ENCODE measurements around the gene PRR5.
A peak's percentile ranks its signal among the peaks of the same experiment; 100 is the strongest.

The PRR5 gene

DNA sequence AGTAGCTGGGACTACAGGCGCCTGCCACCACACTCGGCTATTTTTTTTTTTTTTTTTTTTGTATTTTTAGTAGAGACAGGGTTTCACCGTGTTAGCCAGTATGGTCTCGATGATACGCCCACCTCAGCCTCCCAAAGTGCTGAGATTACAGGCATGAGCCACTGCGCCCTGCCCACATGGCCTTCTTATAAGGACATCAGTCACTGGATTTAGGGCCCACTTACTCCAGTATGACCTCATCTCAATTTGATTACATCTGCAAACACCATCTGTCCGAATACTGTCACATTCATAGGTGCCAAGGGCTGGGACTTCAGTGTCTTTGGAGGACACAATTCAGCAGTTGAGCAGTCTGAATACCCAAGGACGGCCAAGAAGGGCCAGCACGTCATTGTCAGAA lies 8.2 kb upstream of the PRR5 start:
- DNase-seq: no peak

DNA sequence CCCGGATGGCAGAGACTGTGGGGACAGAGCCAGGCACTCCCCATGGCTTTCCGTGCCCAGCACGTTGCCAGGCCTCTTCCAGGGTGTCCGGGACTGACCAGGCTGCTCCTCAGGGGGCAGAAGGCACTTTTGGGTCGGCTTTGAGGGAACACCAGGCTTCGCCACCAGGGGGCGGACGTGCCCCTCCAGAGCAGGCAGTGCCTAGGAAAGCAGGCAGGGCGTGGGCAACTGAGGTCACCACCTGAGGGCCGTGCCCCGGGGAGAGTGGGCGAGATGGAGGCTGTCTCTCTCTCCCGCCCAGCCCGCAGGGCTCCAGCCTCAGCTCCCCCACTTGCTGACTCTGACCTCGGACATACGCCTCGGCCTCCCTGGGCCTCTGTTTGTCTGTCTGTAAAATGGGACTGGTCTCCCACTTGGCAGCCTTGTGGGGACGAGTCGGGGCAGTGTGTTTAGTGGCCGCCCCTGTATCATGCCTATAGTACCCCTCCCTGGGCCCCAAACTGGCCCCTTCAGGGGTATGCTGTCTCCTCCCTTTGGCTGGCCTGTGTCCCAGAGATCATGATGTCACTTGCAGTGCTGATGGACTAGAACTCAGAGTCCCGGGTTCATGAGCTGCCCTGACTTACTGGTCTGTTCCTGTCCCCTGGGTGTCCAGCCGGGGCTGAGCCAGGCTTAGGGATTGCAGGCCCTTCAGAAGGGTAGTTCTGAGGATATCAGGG lies 4.4 kb upstream of the PRR5 start:
- peak; percentile 89 for DNase-seq

DNA sequence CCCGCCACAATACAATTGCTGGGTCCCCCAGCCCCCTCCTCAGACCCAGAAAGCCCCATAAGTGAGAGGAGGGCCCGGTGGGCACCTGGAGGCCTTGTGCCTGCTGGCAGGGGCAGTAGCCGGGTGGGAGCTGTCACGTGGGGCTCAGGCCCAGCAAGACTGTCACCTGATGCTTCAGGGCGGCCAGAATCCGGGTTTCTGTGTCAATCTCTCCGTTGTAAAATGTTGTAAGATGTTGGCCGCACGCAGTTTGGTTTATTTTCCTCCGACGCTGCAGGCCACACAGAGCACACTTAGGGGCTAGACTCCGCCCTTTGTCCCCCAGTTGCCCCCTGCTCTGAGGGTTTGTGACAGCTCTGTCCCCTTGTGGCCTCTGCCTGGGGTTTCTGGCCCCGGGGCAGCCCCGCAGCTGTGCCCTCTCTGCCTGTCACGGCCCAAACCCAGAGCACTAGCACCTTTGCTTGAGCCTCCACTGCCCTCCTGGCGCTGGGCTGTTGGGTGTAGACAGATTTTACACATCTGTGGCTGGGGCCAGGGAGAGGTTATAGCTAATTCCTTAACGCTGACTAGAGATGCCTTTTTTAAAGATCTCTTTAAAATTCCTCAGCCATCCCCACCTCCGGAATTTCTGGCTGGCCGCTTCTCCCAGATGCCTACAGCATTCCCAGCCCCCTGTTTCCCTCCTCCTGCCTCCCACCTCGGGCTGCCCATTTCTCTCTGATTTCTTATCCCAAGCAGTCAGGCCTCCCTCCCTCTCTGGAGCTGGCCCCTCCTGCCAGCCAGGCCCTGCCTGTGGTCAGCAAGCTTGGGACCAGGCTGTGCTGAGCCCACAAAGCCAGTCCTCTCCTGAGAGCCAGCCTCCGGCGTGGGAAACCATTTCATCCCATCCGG lies 3.2 kb upstream of the PRR5 start:
- DNase-seq: no peak

- DNase-seq: no peak
Observed at GRCh38 chr22:44700456-44700855, 1.5 kb upstream of the PRR5 start.

DNA sequence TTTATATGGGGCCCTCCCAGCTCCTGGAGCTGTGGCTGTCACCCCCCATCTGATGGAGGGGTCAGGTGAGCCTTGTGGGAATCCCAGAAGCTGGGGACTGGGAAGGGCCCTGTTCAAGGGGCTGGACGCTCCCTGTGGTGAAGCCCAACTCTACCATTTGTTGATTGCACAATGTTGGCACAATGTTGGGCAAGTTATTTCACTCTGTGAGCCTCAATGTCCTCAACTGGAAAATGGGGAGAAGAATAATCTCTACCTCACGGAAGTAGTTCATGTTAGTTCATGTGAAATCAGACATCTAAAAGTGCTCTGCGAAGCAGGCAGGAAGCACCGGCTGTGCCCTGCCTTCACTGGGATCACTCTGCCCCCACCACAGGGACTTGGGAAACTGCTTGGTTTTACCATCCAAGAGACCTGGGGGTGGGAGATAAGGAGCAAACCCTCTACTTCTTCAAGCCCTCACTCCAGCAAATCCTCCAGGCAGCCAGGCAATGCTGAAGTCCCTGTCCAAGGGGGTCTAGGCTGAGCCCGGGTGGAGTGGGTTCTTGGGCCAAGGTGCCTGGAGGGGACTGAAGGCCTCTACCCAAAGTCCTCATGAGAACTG lies 715 bp upstream of the PRR5 start:
- DNase-seq: peak; percentile 67

DNA sequence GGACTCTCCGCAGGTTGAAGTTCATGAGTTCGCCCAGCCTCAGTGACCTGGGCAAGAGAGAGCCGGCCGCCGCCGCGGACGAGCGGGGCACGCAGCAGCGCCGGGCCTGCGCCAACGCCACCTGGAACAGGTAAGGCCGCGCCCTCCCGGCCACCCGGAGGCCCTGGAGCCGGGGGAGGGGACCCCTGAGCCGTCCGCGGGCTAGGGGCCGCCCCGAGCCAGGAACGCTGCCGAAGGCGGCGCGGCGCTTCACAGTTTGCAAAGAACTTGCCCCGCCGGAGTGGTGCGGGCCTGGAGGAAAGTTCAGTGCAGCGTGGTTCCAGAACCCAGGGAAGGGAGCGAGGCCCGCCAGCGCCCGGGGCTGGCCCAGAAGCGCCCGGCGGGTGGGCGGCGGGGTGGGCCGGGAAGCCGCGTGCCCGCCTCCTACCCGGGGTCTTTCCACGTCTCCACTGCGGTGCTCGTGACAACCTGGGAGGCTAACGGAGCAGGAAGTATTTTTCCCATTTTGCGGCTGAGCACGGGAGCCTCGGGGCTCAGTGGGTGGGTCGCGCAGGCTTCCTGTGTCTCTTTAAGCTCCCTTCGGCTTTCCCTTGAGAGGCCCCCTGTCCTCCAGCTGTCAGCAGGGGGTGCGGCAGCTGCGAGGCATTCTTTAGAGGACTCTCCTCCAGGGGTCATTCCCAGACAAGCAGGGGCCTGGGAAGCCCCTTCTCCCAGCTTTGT lies 635 bp downstream of the PRR5 start:
- DNase-seq: peak; percentile 37

DNA sequence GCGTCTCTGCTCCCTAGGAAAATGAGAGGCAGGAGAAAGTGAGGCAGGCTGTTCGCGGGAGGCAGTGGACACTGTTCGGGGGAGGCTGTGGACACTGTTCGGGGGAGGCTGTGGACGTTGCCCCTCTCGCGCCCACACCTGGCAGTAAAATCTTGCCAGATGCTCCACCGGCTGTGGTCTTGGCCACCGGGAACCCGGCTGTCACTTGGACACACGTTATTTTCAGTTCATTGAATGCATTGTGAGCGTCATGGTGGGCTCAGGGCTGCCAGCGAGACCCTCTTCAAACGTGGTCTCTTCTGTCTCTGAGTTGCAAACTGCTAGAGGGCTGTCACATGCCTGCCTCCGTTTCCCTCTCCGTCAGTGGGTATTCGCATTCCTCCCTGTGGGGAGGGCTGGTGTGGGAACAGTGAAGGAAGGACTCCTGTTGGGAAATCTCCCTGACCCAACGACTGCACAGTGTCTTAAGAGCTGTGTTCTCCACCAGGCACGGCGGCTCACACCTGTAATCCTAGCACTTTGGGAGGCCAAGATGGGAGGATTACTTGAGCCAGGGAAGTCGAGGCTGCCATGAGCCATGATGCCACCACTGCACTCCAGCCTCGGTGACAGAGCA lies 1.4 kb downstream of the PRR5 start:
- no peak for DNase-seq

GRCh38 chr22:44704159-44705021 lies 2.4 kb downstream of the PRR5 start:
- DNase-seq: no peak

DNA sequence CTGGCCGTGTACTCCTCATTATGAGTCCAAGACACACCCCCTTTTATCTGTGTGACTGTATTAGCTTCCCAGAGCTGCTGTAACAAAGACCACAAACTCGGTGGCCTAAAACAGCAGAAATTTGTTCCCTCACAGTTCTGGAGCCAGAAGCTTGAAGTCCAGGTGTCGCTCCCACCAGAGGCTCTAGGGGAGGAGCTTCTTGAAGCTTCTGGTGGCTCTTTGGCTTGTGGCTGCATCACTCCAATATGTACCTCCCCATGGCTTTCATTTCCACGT lies 3.0 kb downstream of the PRR5 start:
- DNase-seq: no peak

- no peak for DNase-seq
Observed at GRCh38 chr22:44706488-44706887, 4.5 kb downstream of the PRR5 start.

DNA sequence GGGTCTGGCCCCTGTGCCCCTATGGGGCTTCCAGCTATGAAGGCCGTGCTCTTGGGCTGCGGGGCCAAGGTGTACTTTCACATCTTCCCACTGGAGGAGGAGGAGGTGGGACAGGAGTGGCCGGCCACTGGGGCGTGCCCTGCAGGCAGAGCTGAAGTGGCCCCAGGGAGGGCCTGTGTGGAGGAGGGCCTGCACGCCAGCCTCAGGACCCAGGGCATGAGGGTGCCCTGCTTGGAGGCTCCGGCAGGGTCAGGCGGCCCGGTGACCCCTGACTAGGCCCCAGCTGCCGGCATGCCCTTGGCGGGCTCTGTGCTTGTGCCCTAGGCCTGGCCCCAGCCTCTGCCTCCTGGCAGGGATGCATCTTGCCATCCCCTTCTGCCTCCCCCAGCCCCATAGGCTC lies 5.2 kb downstream of the PRR5 start:
- DNase-seq: no peak

GRCh38 chr22:44707752-44708151 lies 5.7 kb downstream of the PRR5 start:
- no peak for DNase-seq

GRCh38 chr22:44709881-44710392 lies 7.9 kb downstream of the PRR5 start:
- no peak for DNase-seq

GRCh38 chr22:44710474-44711240 lies 8.7 kb downstream of the PRR5 start:
- DNase-seq: peak; percentile 65

DNA sequence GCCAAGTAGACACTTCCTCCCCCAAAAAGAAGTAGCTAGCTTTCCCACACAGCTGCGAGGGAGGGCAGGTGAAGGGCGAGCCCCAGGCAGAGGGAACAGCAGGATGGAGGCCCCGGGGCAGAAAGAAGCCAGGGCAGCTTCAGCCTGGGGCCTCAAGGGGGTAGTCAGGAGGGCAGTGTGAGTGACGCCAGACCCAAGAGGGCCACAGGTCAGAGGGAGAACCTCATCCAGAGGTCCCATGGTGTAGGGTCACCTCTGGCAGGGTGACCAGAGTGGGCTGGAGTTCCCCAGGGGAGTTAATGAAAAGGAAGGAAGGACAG lies 9.2 kb downstream of the PRR5 start:
- DNase-seq: no peak

DNA sequence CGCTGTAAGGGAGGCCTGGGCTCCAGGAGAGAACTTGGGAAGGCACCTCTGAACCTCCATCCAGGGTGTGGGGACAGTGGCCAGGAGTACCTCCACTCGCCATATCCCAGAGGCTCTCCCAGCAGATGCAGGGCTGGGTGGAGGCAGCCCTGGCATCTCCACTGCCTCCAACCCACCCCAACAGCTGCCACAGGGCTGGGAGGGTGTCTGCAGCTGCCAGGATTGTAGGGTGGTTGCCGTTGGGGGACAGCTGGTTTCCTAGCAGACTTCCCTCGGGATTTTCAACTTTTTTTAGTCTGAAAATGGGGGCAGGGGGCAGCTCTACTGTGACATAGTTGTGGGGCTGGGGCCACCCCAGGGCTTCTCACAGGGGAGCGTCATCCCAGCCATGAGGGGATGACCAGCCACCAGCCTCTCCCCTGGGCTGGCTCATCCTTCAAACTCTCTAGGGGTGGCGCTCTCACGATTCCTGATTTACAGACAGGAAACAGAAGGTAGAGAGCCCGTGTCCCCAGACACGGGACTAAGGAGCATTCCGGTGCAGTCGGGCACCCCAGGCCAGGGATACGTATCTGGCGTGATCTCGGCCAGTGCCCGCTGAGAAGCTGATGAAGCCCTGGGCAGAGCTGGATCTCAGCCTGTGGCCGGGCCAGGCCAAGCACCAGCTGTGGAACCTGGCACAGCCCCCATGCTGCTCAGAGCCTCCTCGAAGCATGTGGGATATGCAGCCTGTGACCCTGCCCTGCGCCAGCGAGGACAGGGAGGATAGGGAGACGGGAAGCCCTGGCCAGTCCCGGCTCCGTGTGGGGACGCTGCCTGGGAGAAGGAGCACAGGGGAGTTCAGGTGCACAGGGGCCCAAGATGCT lies 9.9 kb downstream of the PRR5 start:
- no peak for DNase-seq

DNA sequence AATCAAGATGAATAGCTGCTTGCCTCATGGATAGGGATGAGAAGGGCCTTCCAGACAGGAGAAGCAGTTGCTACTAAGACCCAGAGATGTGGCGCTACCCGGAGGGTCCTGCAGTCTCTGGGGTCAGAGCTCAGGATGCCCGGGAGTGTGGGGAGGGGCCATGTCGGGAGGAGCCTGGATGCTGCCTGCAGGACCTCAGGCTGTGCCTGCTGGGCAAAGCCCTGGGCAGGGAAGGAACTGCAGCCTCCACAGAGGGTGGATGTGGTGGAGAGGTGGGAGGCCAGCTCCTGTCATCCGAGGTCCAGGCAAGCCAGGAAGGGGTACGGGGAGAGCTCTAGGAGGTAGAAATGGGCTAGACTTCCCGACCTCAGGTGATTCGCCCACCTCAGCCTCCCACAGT lies 11.0 kb downstream of the PRR5 start:
- DNase-seq: no peak

GRCh38 chr22:44714703-44715350 lies 12.8 kb downstream of the PRR5 start:
- no peak for DNase-seq

GRCh38 chr22:44718418-44718817 lies 16.4 kb downstream of the PRR5 start:
- DNase-seq: no peak
